ENCODE measurements around the gene DYRK1A.
A peak's percentile ranks its signal among the peaks of the same experiment; 100 is the strongest.

DYRK1A gene

DNA sequence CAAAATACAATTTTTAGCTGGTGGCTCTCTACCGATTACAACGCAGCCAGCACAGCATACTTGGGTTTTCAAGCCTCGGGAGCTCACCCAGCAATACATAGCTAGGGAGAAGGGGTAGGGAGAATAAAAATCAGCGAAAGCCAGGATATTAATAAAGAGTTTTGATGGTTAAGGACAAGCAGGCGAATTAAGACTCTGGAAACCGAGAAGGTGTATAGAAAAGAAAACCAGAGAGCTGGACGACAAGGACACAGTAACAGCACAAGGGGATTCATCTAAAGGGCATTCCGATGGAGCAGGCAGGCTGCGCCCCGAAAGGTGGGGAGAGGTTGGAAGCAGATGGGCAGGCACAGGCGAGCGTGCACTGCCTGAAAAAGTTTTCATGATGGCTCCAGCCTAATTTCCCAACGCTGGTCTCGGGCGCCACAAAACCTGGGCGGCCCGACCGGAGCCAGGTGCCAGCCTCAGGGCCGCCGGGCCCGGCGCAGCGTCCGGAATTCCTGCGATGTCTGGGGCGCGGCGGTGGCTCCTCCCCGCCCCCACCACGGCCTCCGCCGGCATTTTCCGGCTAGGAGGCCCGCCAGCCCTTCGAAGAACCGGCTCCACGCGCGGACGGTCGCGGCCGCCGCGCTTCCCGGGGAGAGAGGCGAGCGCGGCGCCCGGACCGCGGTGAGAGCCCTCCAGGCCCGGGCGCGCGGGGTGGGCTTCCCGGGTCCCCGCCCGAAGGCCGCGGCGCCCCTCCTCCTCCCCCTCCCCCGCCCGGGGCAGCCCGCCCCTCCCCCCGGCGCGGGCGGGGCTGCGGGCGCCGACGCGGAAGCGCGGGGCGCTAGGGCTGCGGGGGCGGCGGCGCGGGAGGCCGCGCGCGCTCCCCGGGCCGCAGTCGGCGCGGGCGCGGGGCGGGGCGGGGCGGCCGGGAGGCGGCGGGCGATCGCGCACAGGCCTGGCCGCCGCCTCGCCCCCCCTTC lies 774 bp upstream of the DYRK1A start:
- peak; percentile 67 for DNase-seq

- no peak for DNase-seq
These were observed 746 bp downstream of the DYRK1A start for GRCh38 chr21:37367336-37367702.

GRCh38 chr21:37367703-37368540 lies 1.3 kb downstream of the DYRK1A start:
- DNase-seq, result no peak

GRCh38 chr21:37368541-37369279 lies 2.1 kb downstream of the DYRK1A start:
- DNase-seq, result no peak

DNA sequence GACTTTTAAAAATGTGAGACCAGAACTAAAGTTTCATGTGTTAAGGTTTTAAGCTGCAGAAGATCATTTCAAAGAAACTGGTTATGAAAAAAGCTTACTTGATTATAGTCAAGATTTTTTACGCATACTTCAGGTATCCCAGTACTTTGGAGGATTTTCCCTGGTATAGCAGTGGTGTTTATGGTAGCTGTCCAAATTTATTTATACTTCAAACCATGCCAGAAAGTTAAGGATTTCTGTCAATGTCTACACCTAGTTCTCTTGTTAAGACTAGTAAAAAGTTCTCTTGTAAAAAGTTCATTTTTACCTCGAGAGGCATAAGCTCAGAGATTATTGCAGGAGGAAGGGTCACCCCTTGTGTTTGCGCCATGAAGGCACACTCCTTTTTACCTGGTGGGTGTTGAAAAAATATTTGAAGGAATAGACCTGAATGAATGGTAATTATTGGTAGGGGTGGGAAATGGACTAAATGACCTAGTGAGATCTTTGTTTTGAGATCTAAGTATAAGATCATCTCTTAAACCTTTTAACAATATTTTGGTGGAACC lies 2.8 kb downstream of the DYRK1A start:
- no peak for DNase-seq

DNA sequence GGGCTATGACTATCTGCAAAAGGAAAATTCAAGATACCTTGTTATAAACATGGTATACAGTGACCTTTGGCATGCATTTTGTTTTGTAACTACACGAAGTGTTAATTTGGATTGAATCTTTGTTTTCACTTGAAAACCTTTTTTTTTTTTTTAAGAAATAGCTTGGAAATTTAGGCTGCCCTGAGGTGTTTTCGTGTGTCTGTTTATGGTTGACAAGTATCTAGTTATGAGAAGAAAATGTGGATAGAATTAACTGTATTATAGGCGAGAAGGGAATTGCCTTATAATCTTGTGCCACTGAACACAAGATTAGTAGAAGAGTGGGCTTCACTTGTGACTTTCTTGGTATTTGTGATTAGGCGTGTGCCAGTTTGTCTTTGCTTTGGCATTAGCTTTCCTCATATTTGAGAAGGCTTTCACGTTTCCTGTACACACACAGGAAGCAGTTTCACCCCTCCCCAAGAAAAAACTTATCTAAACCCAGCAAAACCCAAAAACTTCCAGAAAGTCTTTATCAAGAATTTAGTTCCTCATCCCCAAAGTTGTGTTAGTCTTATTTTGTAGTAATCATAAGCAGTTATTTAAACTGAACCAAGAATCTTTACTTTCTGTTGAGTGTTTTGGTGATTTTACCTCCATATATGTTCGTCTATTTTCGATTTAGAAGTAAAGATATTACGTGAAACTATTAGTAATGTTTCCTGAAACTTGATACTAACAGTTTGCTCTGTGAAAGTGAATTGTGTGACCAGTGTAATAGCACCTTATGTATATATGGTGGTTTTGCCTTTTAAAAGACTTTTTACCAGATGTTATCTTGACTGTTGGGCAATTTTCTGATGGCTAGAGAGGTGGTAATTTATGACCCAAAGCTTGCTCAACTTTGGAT lies 3.8 kb downstream of the DYRK1A start:
- DNase-seq, result no peak

DNA sequence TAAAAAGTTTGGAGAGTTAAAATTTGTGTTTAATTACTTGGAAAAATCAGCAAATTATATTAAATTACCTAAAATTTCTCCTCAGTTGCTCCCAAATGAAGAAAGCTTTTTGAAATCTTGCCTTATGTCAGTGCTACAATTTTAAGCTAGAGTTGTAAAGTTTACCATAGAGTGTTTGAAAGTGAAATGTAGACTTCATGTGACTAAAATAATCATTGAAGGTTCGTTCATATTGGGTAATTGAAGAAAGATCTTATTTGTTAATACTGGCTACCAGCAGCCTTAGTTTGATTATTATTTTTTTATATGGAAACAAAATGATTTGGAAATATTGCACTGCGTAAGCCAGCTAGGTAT lies 4.4 kb downstream of the DYRK1A start:
- DNase-seq, result no peak

DNA sequence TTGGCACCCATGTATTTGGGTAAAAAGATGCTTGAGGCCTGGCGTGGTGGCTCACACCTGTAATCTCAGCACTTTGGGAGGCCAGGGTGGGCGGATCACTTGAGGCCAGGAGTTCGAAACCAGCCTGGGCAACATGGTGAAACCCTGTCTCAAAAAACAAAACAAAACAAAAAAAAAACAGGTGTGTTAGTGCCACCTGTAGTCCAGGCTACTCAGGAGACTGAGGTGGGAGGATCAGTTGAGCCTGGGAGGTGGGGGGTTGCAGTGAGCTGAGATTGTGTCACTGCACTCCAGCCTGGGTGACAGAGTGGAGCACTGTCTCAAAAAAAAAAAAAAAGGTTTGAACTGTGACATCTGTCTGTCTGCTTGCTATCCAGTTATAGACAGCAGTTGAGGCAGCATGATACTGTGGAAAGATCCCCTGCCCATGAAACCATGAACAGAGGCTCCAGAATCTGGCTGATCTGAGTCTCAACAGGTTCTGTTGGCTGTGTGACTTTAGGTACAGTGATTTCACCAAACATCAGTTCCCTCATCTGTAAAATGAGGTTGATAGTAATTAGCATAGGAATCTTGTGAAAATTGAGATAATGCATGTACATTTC lies 5.7 kb downstream of the DYRK1A start:
- no peak for DNase-seq

GRCh38 chr21:37372951-37373350 lies 6.4 kb downstream of the DYRK1A start:
- no peak for DNase-seq

DNA sequence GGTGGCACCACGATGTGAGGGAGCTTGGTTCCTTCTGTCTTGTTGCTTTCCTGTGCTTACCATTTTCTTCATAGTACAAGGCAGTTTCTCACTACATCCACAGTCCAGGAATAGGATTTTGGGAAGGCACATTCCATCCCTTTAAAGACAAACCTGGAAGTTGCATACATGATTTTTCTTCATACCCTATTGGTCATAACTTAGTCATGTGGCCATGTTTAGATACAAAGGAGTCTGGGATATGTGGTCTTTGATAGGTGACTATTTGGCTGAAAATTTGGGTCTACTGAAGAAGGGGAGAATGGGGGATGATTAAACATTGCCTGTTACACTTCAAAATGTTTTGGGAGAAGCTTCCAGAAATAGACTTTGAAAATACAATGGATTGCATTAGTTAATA lies 7.0 kb downstream of the DYRK1A start:
- no peak for DNase-seq

GRCh38 chr21:37374027-37374426 lies 7.5 kb downstream of the DYRK1A start:
- DNase-seq, result no peak

DNA sequence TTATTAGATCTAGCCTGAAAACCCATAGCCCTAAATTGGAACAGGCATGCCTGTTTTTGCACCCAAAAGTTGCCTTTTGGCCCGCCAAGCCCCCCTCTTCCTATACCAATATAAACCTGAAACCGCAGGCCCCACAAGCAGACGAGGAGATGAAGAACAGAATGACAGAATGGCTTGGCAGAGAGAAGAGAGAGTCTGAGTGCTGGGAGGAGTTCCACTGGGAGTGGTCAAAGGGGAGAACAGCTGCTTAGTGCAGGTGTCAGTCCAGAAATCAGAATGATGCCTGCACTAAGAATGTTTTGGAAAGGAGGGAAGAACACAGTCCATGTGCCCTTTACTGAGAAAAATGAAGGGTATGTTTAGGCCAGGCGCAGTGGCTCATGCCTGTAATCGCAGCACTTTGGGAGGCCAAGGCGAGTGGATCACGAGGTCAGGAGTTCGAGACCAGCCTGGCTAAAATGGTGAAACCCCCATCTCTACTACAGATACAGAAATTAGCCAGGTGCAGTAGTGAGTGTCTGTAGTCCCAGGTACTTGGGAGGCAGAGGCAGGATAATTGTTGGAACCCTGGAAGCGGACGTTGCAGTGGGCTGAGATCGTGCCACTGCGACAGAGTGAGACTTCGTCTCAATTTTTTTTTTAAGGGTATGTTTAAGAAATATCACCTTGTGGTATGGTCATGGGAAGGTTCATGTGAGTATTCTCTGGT lies 9.4 kb downstream of the DYRK1A start:
- DNase-seq, result no peak

DNA sequence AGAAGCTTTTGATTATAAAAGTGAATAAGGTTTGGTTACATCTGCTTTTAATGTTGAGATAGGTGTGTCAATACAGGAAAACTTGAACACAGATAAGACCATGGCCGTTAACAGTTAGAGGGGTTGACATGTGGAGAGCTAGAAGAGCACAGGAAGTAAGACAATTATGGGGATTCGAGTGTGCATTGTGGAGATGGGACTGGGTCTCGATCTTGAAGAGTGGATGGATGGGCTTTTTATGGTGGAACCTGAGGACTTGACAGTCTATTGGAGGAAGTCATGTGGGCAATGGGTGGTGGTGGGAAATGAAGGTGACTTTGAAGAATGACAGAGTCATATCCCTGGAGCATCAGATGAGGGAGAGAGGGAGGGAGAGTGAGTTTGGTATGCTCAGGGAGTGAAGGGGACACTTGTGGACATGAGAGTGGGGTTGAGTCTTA lies 12.1 kb downstream of the DYRK1A start:
- DNase-seq, result no peak

DNA sequence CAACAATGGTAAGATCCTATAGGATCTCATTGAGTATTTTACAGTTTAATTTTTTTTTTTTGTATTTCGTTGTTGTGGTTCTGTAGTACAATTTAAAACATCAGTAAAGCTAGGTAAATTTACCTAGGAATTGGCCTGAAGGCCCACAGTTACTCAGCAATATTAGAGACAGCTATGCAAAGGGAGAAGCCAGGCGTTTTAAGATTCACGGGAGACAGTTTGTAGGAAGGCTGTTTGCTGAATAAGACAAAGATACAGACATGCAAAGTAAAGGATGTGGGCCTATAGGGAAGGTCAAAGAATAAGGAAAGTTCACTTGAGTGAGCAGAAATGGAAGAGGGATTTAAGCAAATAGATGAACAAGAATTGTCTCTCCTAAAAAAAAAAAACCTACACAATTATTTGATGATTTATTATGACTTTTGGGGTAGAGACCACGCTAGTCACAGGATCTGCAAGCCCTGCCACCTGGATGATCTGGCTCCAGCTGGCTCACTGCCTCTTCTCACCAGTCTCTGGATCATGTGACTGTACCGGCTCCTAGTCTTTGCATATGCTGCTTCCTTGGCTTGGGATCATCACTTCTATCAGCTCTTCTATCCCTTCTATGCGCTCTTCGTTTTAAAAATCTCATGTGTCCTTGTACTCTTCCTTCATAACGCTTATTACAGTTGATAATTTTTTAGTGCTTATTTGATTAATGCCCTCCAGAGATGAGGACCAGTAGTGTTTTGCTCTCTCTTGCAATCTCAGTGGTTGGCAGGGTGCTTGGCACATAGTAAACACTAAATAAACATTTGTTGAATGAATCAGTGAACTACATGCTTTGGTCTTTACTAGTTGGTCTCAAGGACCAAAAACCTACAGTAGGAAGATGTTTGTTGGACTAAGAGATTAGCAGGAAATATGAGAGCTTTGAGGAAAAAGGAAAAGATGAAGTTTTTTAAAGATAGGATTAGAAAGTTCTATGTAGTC lies 14.1 kb downstream of the DYRK1A start:
- no peak for DNase-seq

DNA sequence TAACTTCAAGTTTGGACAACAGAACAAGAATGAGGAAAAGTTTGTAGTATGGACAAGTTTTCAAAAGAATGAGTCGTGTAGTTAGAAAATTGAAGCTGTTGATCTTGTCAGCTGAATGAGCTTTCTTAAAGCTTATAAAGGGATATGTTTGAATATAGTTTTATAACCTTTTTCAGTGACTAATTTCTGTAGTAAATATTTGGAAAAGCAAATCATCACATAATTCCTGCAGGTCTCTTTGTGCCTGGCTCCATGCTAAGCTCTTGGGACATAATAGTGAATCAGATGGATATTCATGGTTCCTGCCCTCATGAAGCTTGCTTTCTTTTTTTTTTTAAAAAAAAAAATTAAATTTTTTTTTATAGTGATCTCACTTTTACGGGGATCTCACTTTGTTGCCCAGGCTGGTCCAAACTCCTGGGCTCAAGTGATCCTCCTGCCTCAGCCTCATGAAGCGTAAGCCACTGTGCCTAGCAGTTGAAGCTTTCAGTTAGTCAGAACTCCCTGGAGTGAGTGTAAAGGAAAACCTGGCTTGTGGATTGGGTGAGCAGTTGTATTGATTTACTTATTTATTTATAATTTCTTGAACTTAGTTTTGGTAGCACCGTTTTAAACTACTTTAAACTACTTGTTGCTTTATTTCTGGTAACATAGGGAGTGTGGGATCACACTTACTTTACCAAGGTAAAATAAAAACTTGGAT lies 15.5 kb downstream of the DYRK1A start:
- DNase-seq, result no peak

- DNase-seq, result no peak
These were observed 16.5 kb downstream of the DYRK1A start for GRCh38 chr21:37383086-37383485.

- DNase-seq, result no peak
These were observed 17.3 kb downstream of the DYRK1A start for GRCh38 chr21:37383784-37384311.

DNA sequence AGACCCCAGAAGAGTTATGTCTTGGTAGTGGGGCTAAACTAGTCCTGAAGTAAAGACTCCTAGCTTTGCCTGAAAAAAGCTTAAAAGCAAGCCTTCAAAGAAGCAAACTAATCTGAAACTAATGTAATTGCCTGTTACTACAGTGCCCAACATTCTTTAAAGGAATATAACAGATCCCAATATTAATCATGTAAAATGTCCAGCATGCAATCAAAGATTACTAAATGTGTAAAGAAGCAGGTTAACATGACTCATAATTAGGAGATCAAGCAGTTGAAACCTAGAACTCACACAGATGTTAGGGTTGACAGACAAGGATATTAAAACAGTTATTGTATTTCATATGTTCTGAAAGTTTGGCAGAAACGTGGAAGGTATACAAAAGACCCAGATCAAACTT lies 17.8 kb downstream of the DYRK1A start:
- no peak for DNase-seq

Measured in kidney glomerular epithelial cell (primary cell).